NCI-H1105 (cell line): ENCODE measurements around the gene KL.

Source experiments
- DNase-seq: peaks from one replicate; lab custom pipeline; 2025; lab: John Stamatoyannopoulos, UW

The KL gene

GRCh38 chr13:33004511-33004910 is 11.7 kb upstream of the KL start:
- DNase-seq: no peak

GRCh38 chr13:33006134-33006533 is 10.1 kb upstream of the KL start:
- no peak for DNase-seq

GRCh38 chr13:33006638-33007037 is 9.6 kb upstream of the KL start:
- no peak for DNase-seq

GRCh38 chr13:33007237-33007636 is 9.0 kb upstream of the KL start:
- no peak for DNase-seq

GRCh38 chr13:33007950-33008349 is 8.3 kb upstream of the KL start:
- no peak for DNase-seq

- DNase-seq: no peak
Measured at GRCh38 chr13:33008946-33009722, 7.1 kb upstream of the KL start.

GRCh38 chr13:33011828-33012470 is 4.3 kb upstream of the KL start:
- no peak for DNase-seq

GRCh38 chr13:33014291-33014690 is 1.9 kb upstream of the KL start:
- DNase-seq: no peak

GRCh38 chr13:33015241-33015668 is 968 bp upstream of the KL start:
- DNase-seq: no peak

GRCh38 chr13:33015791-33016323 is 366 bp upstream of the KL start:
- DNase-seq: no peak

- DNase-seq: no peak
Measured at GRCh38 chr13:33017323-33017929, 1.2 kb downstream of the KL start.

GRCh38 chr13:33018886-33019285 is 2.7 kb downstream of the KL start:
- no peak for DNase-seq

GRCh38 chr13:33022986-33023385 is 6.8 kb downstream of the KL start:
- DNase-seq: no peak

- DNase-seq: no peak
Measured at GRCh38 chr13:33025220-33025744, 9.1 kb downstream of the KL start.

GRCh38 chr13:33026489-33027152 is 10.4 kb downstream of the KL start:
- DNase-seq: no peak

- DNase-seq: no peak
Measured at GRCh38 chr13:33028620-33029019, 12.4 kb downstream of the KL start.

- no peak for DNase-seq
Measured at GRCh38 chr13:33031277-33031676, 15.1 kb downstream of the KL start.

- no peak for DNase-seq
Measured at GRCh38 chr13:33032037-33032625, 15.9 kb downstream of the KL start.

- DNase-seq: no peak
Measured at GRCh38 chr13:33033051-33033812, 17.0 kb downstream of the KL start.

- DNase-seq: no peak
Measured at GRCh38 chr13:33033986-33034385, 17.8 kb downstream of the KL start.

- DNase-seq: no peak
Measured at GRCh38 chr13:33034882-33035520, 18.8 kb downstream of the KL start.
